Thyroid gland (tissue), 4 donors: Measurements from ENCODE around the gene BSN. TPM values are rescaled to one million over a fixed set of nuclear protein-coding genes. Genes with fewer than 3 reads are reported as not detected.

ENCODE experiments used
- DNase-seq, 2 donors: peaks; one replicate each; pipeline ENCODE4 v3.0.0-alpha.2; 2019
- H3K27ac ChIP-seq, 3 donors: fragments of 200-600 bp; sonication (generic); 1 replicate in 2 of 3; 2 replicates in 1 of 3; pipeline ENCODE4 v1.5.1; 2016 to 2019; ENCODE audit warnings: mild to moderate bottlenecking in 1 of 3, moderate library complexity in 1 of 3
- H3K27me3 ChIP-seq: fragments of 200-600 bp; sonication (generic); one replicate; pipeline ENCODE4 v1.5.1; 2019
- H3K36me3 ChIP-seq, 2 donors: fragments of 200-600 bp; sonication (generic); one replicate each; pipeline ENCODE4 v1.5.1; 2016 to 2019
- H3K4me1 ChIP-seq, 2 donors: fragments of 200-600 bp; sonication (generic); one replicate each; pipeline ENCODE4 v1.5.1; 2017 to 2019
- H3K4me3 ChIP-seq, 3 donors: fragments of 200-600 bp; sonication (generic); replicated peaks in 1 of 3; 1 replicate in 2 of 3; 2 replicates in 1 of 3; pipeline ENCODE4 v1.5.1; 2016; ENCODE audit warnings: mild to moderate bottlenecking in 1 of 3
- H3K9me3 ChIP-seq: fragments of 200-600 bp; sonication (generic); one replicate; pipeline ENCODE4 v1.5.1; 2017
- CTCF ChIP-seq, 6 experiments: fragments of 200-600 bp in 3 of 6; fragments of 450-650 bp in 3 of 6; sonication (generic) in 3 of 6; IDR thresholded peaks; one replicate each; pipeline ENCODE4 v1.5.1; 2016 to 2019; ENCODE audit warnings: antibody characterized with exemption in 6 of 6, mild to moderate bottlenecking in 2 of 6, inconsistent platforms in 1 of 6, moderate library complexity in 1 of 6
- POLR2A ChIP-seq, 2 donors: fragments of 450-650 bp; IDR thresholded peaks; one replicate each; pipeline ENCODE4 v1.6.1; 2017; ENCODE audit warnings: antibody characterized with exemption in 2 of 2, mild to moderate bottlenecking in 2 of 2, moderate library complexity in 1 of 2
- WGBS, 2 donors: methylation state at CpG; one replicate each; pipeline ENCODE4 v1.1.5; 2017; 5-methylcytosine and 5-hydroxymethylcytosine counted together
- intact Hi-C: fragments of 100-400 bp; cut with DNase I; formaldehyde crosslinking; loops from one replicate; pipeline ENCODE4 v1.15.1; 2023
- total RNA-seq, 4 donors: library from RNA; depleted of rRNA; stranded (reverse); fragments of >200 nt; gene quantifications; one replicate each; pipeline ENCODE4 v1.2.3, GENCODE V29; 2016

BSN gene
- total RNA-seq, 4 donors from 2014 or later, result 0.56 to 1.8 (median 0.99) TPM

- TF ChIP-seq POLR2A (IDR thresholded peaks at IDR 0.05) (no peak), CTCF (IDR thresholded peaks at IDR 0.05) (no peak)
- intact Hi-C loops, result loop anchor here (5.0 to 10.0 kb wide), 2 partner anchors 136 to 198 kb away; partner anchors contain the start of gene MST1R
- Histone ChIP-seq H3K4me3 (no peak overlapping the region), H3K9me3 (no peaks in the 10 kb centered on the region), H3K36me3 (peaks cover 12 to 23% of the 10 kb centered on the region in 2 donors), H3K27me3 (no peaks in the 10 kb centered on the region), H3K27ac (no peak overlapping the region), H3K4me1 (no peaks in the 10 kb centered on the region)
- WGBS, 2 donors, result 92 to 94% methylated on average over 6 to 9 of the region's 9 CpGs
- no peak for DNase-seq
Measured at GRCh38 chr3:49706456-49707112, 152.3 kb downstream of the BSN start.

GRCh38 chr3:49707113-49707480, 152.8 kb downstream of the BSN start:
- Histone ChIP-seq H3K36me3 (peaks cover 12 to 18% of the 10 kb centered on the region in 2 donors), H3K27ac (no peak overlapping the region), H3K4me1 (no peaks in the 10 kb centered on the region), H3K27me3 (no peaks in the 10 kb centered on the region), H3K9me3 (no peaks in the 10 kb centered on the region), H3K4me3 (no peak overlapping the region)
- 77 to 91% methylated on average over 4 of the region's 4 CpGs for WGBS, 2 donors
- DNase-seq, result no peak
- TF ChIP-seq CTCF (IDR thresholded peaks at IDR 0.05) (no peak), POLR2A (IDR thresholded peaks at IDR 0.05) (no peak)
- intact Hi-C loops, result loop anchor here (5.0 to 10.0 kb wide), 2 partner anchors 135 to 198 kb away; partner anchors contain the start of gene MST1R

GRCh38 chr3:49709852-49710251, 155.6 kb downstream of the BSN start:
- H3K27me3 ChIP-seq, result no peaks in the 10 kb centered on the region
- H3K36me3 ChIP-seq, result peaks cover 10% of the 10 kb centered on the region in 2 donors
- no peak overlapping the region for H3K27ac ChIP-seq
- no peaks in the 10 kb centered on the region for H3K9me3 ChIP-seq
- WGBS, 2 donors, result 97% methylated on average over 8 of the region's 8 CpGs
- H3K4me3 ChIP-seq, result no peak overlapping the region
- intact Hi-C loops, result loop anchor here (5.0 to 10.0 kb wide), 2 partner anchors 132 to 195 kb away; partner anchors contain the start of gene MST1R
- no peaks in the 10 kb centered on the region for H3K4me1 ChIP-seq
- DNase-seq, result no peak
- TF ChIP-seq POLR2A (IDR thresholded peaks at IDR 0.05) (no peak), CTCF (IDR thresholded peaks at IDR 0.05) (no peak)

GRCh38 chr3:49711489-49711888, 157.2 kb downstream of the BSN start:
- H3K9me3 ChIP-seq, result no peaks in the 10 kb centered on the region
- intact Hi-C loops, result no loop called here
- no peak overlapping the region for H3K4me3 ChIP-seq
- 89 to 96% methylated on average over 5 of the region's 5 CpGs for WGBS, 2 donors
- peaks cover 0 to 7% of the 10 kb centered on the region in 2 donors for H3K36me3 ChIP-seq
- no peak overlapping the region for H3K27ac ChIP-seq
- no peak for DNase-seq
- no peaks in the 10 kb centered on the region for H3K27me3 ChIP-seq
- no peak for TF ChIP-seq POLR2A (IDR thresholded peaks at IDR 0.05)
- no peak for TF ChIP-seq CTCF (IDR thresholded peaks at IDR 0.05)
- H3K4me1 ChIP-seq, result no peaks in the 10 kb centered on the region

GRCh38 chr3:49712166-49712565, 157.9 kb downstream of the BSN start:
- WGBS, 2 donors, result 92 to 95% methylated on average over 10 to 11 of the region's 11 CpGs

More at GRCh38 chr3:49712166-49712565, 157.9 kb downstream of the BSN start:
- no peaks in the 10 kb centered on the region for H3K4me1 ChIP-seq
- TF ChIP-seq POLR2A (IDR thresholded peaks at IDR 0.05) (no peak), CTCF (IDR thresholded peaks at IDR 0.05) (no peak)
- intact Hi-C loops, result no loop called here
- no peak for DNase-seq
- no peak overlapping the region for H3K4me3 ChIP-seq
- no peaks in the 10 kb centered on the region for H3K9me3 ChIP-seq
- no peaks in the 10 kb centered on the region for H3K27me3 ChIP-seq
- peaks cover 0 to 7% of the 10 kb centered on the region in 2 donors for H3K36me3 ChIP-seq
- no peak overlapping the region for H3K27ac ChIP-seq
